GM12878 (cell line): ENCODE results near the gene PPP1R1A. TPM values are rescaled to one million over a fixed set of nuclear protein-coding genes. Genes with fewer than 3 reads are reported as not detected.

Experiments used
- ATAC-seq: fragments of 200-7000 bp; cut with Tn5 transposase; 3 replicates; pipeline ENCODE4 v1.9.1; 2020; ENCODE audit warnings: mild to moderate bottlenecking, moderate library complexity
- BruUV-seq: library from RNA; stranded (reverse); fragments of 400-500 nt; replicated peaks from 2 replicates; lab custom pipeline; 2021; lab: Mats Ljungman, UMichigan
- CTCF ChIA-PET: fragments of 300-600 bp; sonication (Branson Sonifier 250); formaldehyde crosslinking; extraction: SDS; loops from one replicate; lab custom pipeline; 2021; ENCODE audit warnings: inconsistent platforms; lab: Yijun Ruan, JAX
- POLR2A ChIA-PET: fragments of 350-600 bp; formaldehyde crosslinking; extraction: SDS; loops from one replicate; lab custom pipeline; 2021; ENCODE audit warnings: inconsistent platforms; lab: Charles Lee
- RAD21 ChIA-PET: fragments of 300-600 bp; sonication (Branson Sonifier 250); formaldehyde crosslinking; loops from one replicate; lab custom pipeline; 2023; ENCODE audit warnings: antibody characterized with exemption; ENCODE audit not compliant: unreplicated experiment; lab: Charles Lee
- SMC1A ChIA-PET: fragments of 300-600 bp; sonication (Branson Sonifier 250); formaldehyde crosslinking; loops from one replicate; lab custom pipeline; 2023; ENCODE audit not compliant: unreplicated experiment, uncharacterized antibody; lab: Charles Lee
- DNase-seq: peaks from one replicate; pipeline ENCODE4 v3.0.0-alpha.2; 2011; ENCODE audit warnings: low read depth, low spot score
- FAIRE-seq: peaks from 3 replicates; lab custom pipeline; 2011; peaks lifted over from hg19 to GRCh38; lab: Jason Lieb, UNC
- H2AFZ ChIP-seq: 2 replicates; pipeline ENCODE4 v1.6.0; 2011; ENCODE audit warnings: low read depth, low read length, control low read depth; ENCODE audit not compliant: control insufficient read depth
- H3K27ac ChIP-seq: 2 replicates; pipeline ENCODE4 v1.5.1; 2011; ENCODE audit warnings: control low read depth; ENCODE audit not compliant: control insufficient read depth, insufficient read depth
- H3K27me3 ChIP-seq, 2 experiments: replicated peaks in 1 of 2; 2 replicates each; pipeline versions ENCODE4 v1.6.0 to v1.6.1; 2011; ENCODE audit warnings: low read length in 1 of 2; ENCODE audit not compliant: control insufficient read depth in 2 of 2, insufficient read depth in 2 of 2
- H3K36me3 ChIP-seq, 2 experiments: 2 replicates each; pipeline ENCODE4 v1.5.1; 2011; ENCODE audit warnings: low read length in 1 of 2; ENCODE audit not compliant: control insufficient read depth in 2 of 2, insufficient read depth in 2 of 2
- H3K4me1 ChIP-seq: 2 replicates; pipeline ENCODE4 v1.6.1; 2011; ENCODE audit warnings: mild to moderate bottlenecking, low read length, moderate library complexity, mixed read lengths; ENCODE audit not compliant: control insufficient read depth, insufficient read depth
- H3K4me2 ChIP-seq: 2 replicates; pipeline ENCODE4 v1.6.0; 2011; ENCODE audit warnings: control low read depth; ENCODE audit not compliant: control insufficient read depth, insufficient read depth
- H3K4me3 ChIP-seq: fragments of 200-600 bp; sonication (generic); 2 replicates; pipeline ENCODE4 v1.5.1; 2016
- H3K79me2 ChIP-seq: 2 replicates; pipeline ENCODE4 v1.6.0; 2011; ENCODE audit warnings: low read length; ENCODE audit not compliant: control insufficient read depth, insufficient read depth
- H3K9ac ChIP-seq: 2 replicates; pipeline ENCODE4 v1.8.0; 2011; ENCODE audit warnings: low read length, control low read depth, mixed read lengths; ENCODE audit not compliant: control insufficient read depth, insufficient read depth
- H3K9me3 ChIP-seq: replicated peaks from 3 replicates; pipeline ENCODE4 v1.5.1; 2011; ENCODE audit warnings: mild to moderate bottlenecking, low read length; ENCODE audit not compliant: control insufficient read depth, insufficient read depth
- H4K20me1 ChIP-seq: 2 replicates; pipeline ENCODE4 v1.6.0; 2011; ENCODE audit not compliant: control insufficient read depth, insufficient read depth
- ELK1 ChIP-seq: IDR thresholded peaks from 2 replicates; pipeline ENCODE4 v1.6.1; 2012; ENCODE audit warnings: low read depth, low read length, improper control_type of control experiment
- FOXK2 ChIP-seq: fragments of 450-650 bp; IDR thresholded peaks from 2 replicates; pipeline ENCODE4 v1.6.1; 2017; ENCODE audit warnings: mild to moderate bottlenecking, moderate library complexity
- MYC ChIP-seq: IDR thresholded peaks from 2 replicates; pipeline ENCODE4 v1.6.1; 2011; ENCODE audit warnings: mild to moderate bottlenecking, low read length, moderate library complexity, inconsistent platforms; ENCODE audit not compliant: insufficient read depth, insufficient replicate concordance, insufficient read length, severe bottlenecking
- NR2C1 ChIP-seq: fragments of 450-650 bp; IDR thresholded peaks from 2 replicates; pipeline ENCODE4 v1.6.1; 2017; ENCODE audit warnings: antibody characterized with exemption, mild to moderate bottlenecking, moderate library complexity
- PML ChIP-seq: IDR thresholded peaks from 2 replicates; pipeline ENCODE4 v1.6.1; 2012; ENCODE audit warnings: low read length, inconsistent platforms
- USF2 ChIP-seq: IDR thresholded peaks from 2 replicates; pipeline ENCODE4 v1.6.1; 2011; ENCODE audit warnings: low read depth, low read length, improper control_type of control experiment, borderline replicate concordance
- ZNF384 ChIP-seq: IDR thresholded peaks from 2 replicates; pipeline ENCODE4 v1.6.1; 2012; ENCODE audit warnings: low read depth, mild to moderate bottlenecking, low read length, improper control_type of control experiment, borderline replicate concordance
- WGBS: methylation state at CpG from one replicate; pipeline ENCODE4 v1.1.6; 2016; ENCODE audit warnings: low lambda C conversion rate; ENCODE audit not compliant: insufficient replicate concordance, insufficient coverage; ENCODE audit errors: missing lambda C conversion rate; 5-methylcytosine and 5-hydroxymethylcytosine counted together
- in situ Hi-C: fragments of 300-500 bp; cut with MboI; formaldehyde crosslinking; loops from 9 replicates; pipeline ENCODE4 v1.14.3; 2018; ENCODE audit warnings: mixed read lengths
- intact Hi-C: fragments of 100-400 bp; cut with micrococcal nuclease; formaldehyde crosslinking; loops from one replicate; pipeline ENCODE4 v1.14.2; 2022; ENCODE audit not compliant: unreplicated experiment
- polyA plus RNA-seq, 11 experiments: library from polyadenylated mRNA; depleted of rRNA in 4 of 11; unstranded in 6 of 11; stranded (reverse) in 5 of 11; fragments of >200 nt; fragmentation: Nextera tagmentation in 4 of 11; fragmentation: Illumina TruSeq in 1 of 11; extraction: Ambion mirVana in 4 of 11; extraction: Trizol in 1 of 11; gene quantifications; 1 replicate in 1 of 11; 2 replicates in 10 of 11; pipeline versions ENCODE4 v1.2.1 to v1.2.3, GENCODE V29; 2011 to 2016; ENCODE audit warnings: inconsistent platforms in 2 of 11, missing spikeins in 2 of 11, low read depth in 1 of 11
- total RNA-seq, 4 experiments: library from RNA; depleted of rRNA in 3 of 4; stranded (reverse); fragments of >200 nt in 3 of 4; fragmentation: Illumina TruSeq in 1 of 4; extraction: Trizol in 1 of 4; gene quantifications; 2 replicates each; pipeline versions ENCODE4 v1.2.1 to v1.2.3, GENCODE V29; 2013 to 2021

PPP1R1A gene
- total and polyA plus RNA-seq, 10 of the 15 experiments (the other 5 are each of a cell fraction or from before 2014, with no cell fraction given), result 0.03 to 0.08 (median 0.07) TPM; not detected in 7

- H3K27me3 ChIP-seq, result peaks cover 0 to 1% of the 10 kb centered on the region in 2 experiments; a peak in 2 of 4 replicates
- WGBS, result 46% methylated on average over 5 of the region's 5 CpGs
- no peaks in the 10 kb centered on the region for H3K36me3 ChIP-seq
- no peaks in the 10 kb centered on the region for H4K20me1 ChIP-seq
- ChIA-PET CTCF (interaction anchor here (0.7 to 6.3 kb wide), 8 partner anchors 8 to 468 kb away, joined by 3 to 45 read pairs (median 5); no protein-coding TSS in a partner anchor), POLR2A (no interaction called here), RAD21 (no interaction called here), SMC1A (interaction anchor here (0.7 to 1.4 kb wide), 2 partner anchors 24 to 98 kb away, joined by 3 read pairs; no protein-coding TSS in a partner anchor)
- H3K4me3 ChIP-seq, result no peak overlapping the region
- DNase-seq (no peak), ATAC-seq (no peak), FAIRE-seq (no peak)
- no peak overlapping the region for H2AFZ ChIP-seq
- in situ Hi-C loops (no loop called here), intact Hi-C loops (loop anchor here (2.0 to 5.0 kb wide), 2 partner anchors 353 to 469 kb away; no protein-coding TSS in a partner anchor)
- no peaks in the 10 kb centered on the region for H3K4me1 ChIP-seq
- H3K4me2 ChIP-seq, result no peak overlapping the region
- no peak overlapping the region for H3K9ac ChIP-seq
- no peaks in the 10 kb centered on the region for H3K9me3 ChIP-seq
- H3K27ac ChIP-seq, result no peak overlapping the region
- TF ChIP-seq NR2C1, result no peak
- TF ChIP-seq PML, result no peak
- no peak for TF ChIP-seq USF2
- TF ChIP-seq MYC, result no peak
- TF ChIP-seq ZNF384, result no peak
- TF ChIP-seq ELK1, result no peak
- no peak for TF ChIP-seq FOXK2
- H3K79me2 ChIP-seq, result no peaks in the 10 kb centered on the region
- no TSS peak for BruUV-seq
Observed at GRCh38 chr12:54603872-54604271, 15.4 kb upstream of the PPP1R1A start.
